ENCODE results near the gene HSPA2. TPM values are rescaled to one million over a fixed set of nuclear protein-coding genes. Genes with fewer than 3 reads are reported as not detected.
"Not testable (repeated sequence)": the region's sequence is repeated elsewhere in the genome, so short reads cannot be mapped to it uniquely, and the experiment has no call there.

The HSPA2 gene
- total RNA-seq, 1 donor: 2.7 TPM

DNA sequence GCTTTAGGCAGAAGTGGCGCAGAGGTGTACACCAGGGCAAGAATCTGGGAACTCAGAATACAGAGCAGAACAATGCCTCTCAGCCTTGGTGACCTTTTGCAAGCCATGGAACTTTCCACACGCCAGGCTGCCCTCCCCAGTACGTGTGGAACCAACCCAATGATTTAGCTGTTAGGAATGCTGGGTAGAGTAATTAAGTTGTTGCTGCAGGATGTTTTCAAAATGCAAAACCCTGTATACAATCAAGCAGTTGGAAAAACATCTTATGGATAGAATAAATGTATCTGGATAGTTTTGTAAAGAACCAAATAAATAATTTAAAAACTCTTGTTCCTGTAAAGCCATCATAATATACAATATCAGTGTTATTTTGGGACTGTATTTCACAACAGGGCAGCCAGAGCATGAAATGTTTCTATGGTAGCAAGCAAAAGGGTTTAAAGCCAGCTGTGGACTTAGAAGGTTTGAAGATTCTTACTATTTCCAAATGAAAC is 28.6 kb downstream of the HSPA2 start:
- no peaks in the 10 kb centered on the region for H3K4me1 ChIP-seq (ENCODE audit: insufficient read depth, low read length)

DNA sequence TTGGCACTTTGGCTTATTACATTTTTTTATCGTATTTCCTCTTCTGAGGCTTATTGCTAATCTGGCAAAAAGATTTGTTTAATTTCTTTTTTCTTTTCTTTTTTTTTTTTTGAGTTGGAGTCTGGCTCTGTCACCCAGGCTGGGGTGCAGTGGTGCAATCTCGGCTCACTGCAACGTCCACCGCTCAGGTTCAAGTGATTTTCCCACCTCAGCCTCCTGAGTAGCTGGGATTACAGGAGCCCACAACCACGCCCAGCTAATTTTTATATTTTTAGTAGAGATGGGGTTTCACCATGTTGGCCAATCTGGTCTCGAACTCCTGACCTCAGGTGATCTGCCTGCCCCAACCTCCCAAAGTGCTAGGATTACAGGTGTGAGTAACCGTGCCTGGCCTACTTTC is 29.1 kb downstream of the HSPA2 start:
- not testable (repeated sequence) for H3K27me3 ChIP-seq (ENCODE audit: insufficient read depth, low read length); H3K4me3 ChIP-seq (ENCODE audit: low read length); H3K4me1 ChIP-seq (ENCODE audit: insufficient read depth, low read length)

More for the DNA sequence above, 28.6 kb downstream of the HSPA2 start:
- Histone ChIP-seq H3K9me3 (ENCODE audit: low read depth, low read length) (no peaks in the 10 kb centered on the region), H3K4me3 (ENCODE audit: low read length) (no peak overlapping the region), H3K27me3 (ENCODE audit: insufficient read depth, low read length) (no peaks in the 10 kb centered on the region)

DNA sequence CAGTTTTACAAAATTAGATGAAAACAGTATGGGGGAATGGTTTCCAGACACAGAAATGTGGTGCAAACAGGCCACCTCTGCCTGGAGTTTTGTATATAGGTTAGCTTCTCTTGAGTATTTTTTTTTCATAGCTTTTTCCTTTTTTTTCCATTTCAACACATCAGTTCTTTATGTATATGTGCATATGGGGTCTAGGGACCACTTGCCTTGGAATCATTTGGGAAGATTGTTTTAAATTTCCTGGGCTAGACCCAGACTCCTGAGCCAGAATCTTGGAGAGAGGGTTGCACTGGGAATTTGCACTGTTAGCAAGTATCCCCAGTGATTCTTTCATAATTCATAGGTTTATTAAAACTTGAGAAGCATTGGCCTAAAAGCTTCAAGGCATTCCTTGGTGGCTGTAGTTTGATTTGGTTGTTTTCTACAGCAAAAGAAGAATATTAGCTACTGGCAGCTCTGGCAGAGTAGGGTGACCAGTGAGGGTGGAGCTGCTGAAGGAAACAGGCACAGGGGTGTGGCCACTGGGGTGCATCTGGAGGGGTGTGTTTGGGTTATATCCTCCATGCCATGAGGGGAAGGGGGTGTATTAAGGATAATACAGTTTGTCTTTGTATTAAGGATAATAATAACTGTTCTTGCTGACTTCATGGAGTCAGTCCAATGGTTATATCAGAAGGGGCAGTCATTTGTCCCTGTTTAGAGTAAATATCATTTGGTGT is 32.0 kb downstream of the HSPA2 start:
- no peaks in the 10 kb centered on the region for H3K4me1 ChIP-seq (ENCODE audit: insufficient read depth, low read length)

More for the DNA sequence above, 29.1 kb downstream of the HSPA2 start:
- not testable (repeated sequence) for H3K9me3 ChIP-seq (ENCODE audit: low read depth, low read length)

DNA sequence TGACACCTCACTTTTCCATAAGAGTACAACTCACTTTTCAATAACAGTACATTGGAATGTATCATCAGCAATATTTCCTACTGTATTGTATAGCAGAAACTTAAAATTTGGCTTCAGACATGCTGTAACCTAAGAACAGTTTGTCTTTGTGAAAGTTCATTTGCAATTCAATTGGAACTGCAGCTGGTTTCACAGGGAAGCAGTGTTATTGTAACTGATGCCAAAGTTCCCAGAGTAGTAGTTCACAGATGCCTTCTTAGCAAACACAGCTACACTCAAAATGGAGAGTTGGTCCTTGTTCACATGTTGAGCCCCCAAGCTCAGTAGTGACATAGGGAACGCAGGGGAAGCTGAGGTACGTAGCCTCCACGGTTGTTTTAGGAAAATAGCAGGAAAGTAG is 32.6 kb downstream of the HSPA2 start:
- Histone ChIP-seq H3K4me3 (ENCODE audit: low read length) (no peak overlapping the region), H3K27me3 (ENCODE audit: insufficient read depth, low read length) (no peaks in the 10 kb centered on the region), H3K4me1 (ENCODE audit: insufficient read depth, low read length) (no peaks in the 10 kb centered on the region), H3K9me3 (ENCODE audit: low read depth, low read length) (no peaks in the 10 kb centered on the region)

More for the DNA sequence above, 32.0 kb downstream of the HSPA2 start:
- H3K9me3 ChIP-seq (ENCODE audit: low read depth, low read length): no peaks in the 10 kb centered on the region
- H3K4me3 ChIP-seq (ENCODE audit: low read length): no peak overlapping the region
- H3K27me3 ChIP-seq (ENCODE audit: insufficient read depth, low read length): no peaks in the 10 kb centered on the region

DNA sequence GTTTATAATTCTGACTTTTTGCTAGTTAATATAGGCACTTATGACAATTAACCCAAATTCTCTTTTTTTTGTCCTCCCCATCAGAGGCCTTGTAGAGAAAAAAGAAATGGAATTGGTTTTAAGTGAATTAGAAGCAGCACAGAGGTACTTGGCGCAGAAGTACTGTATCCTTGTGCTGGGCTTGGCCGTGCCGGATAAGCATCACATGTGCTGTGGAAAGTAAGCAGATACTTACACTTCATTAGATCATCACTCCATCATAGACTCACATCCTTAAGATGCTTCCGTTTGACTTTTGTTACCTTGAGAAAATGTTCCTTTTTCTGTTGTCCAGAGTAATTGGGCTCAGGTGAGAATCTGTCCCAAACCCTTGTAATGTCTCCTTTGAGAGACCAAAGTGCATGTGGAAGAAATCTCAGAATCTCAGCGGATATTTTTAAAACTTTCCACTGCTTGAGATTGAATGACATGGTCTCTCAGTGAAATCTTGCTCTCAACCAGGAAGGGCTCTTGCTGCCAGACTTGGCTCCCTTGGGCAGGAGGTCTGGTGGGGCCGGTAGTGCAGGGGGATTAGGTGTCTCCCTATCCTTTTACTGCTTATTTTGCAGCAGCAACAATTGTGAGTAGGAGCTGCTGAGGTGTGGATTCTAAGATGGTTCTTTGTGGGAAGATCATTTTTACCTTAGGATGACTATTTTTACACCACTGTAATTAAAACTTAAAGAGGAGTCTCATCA is 34.0 kb downstream of the HSPA2 start:
- Histone ChIP-seq H3K4me3 (ENCODE audit: low read length) (no peak overlapping the region), H3K27me3 (ENCODE audit: insufficient read depth, low read length) (no peaks in the 10 kb centered on the region), H3K9me3 (ENCODE audit: low read depth, low read length) (no peaks in the 10 kb centered on the region), H3K4me1 (ENCODE audit: insufficient read depth, low read length) (no peaks in the 10 kb centered on the region)

DNA sequence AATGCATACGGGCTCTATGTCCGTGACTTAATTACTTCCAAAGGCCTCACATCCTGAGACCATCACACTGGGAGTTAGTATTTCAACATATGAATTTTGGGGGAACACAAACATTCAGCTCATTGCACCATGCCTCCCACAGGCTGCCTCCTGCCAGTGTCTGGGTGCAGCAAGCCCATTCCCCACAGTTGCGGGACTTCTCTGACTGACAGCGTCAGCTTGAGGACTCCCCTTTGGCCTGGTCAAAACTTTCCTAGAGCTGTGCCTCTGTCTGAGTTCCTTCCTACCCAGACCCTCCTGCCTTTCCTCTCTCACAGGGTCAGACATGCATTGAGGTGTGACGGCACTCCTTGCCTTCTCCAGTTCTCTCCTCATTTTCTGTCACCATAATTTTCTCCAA is 36.7 kb downstream of the HSPA2 start:
- Histone ChIP-seq H3K4me1 (ENCODE audit: insufficient read depth, low read length) (no peaks in the 10 kb centered on the region), H3K4me3 (ENCODE audit: low read length) (no peak overlapping the region), H3K9me3 (ENCODE audit: low read depth, low read length) (no peaks in the 10 kb centered on the region), H3K27me3 (ENCODE audit: insufficient read depth, low read length) (no peaks in the 10 kb centered on the region)

DNA sequence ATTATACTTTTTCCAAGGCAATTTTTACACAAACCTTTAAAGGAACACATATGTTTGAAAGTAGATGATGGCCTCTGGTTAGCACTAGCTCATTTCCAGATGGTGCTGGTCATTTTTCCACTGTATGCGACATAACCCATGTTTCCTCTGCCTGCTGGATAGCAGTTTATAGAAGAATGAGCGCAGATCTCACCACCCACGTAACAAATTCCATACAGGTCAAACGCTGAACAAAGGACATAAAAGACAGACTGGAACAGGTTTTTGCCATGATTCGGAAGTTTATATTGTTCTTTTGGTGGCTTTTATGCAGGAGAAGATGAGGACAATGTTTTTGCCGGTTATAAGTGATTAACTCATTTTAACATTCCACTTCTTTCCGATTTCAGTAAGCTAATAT is 39.9 kb downstream of the HSPA2 start:
- no peak overlapping the region for H3K4me3 ChIP-seq (ENCODE audit: low read length)
- no peaks in the 10 kb centered on the region for H3K9me3 ChIP-seq (ENCODE audit: low read depth, low read length)
- H3K27me3 ChIP-seq (ENCODE audit: insufficient read depth, low read length): no peaks in the 10 kb centered on the region
- H3K4me1 ChIP-seq (ENCODE audit: insufficient read depth, low read length): no peaks in the 10 kb centered on the region

DNA sequence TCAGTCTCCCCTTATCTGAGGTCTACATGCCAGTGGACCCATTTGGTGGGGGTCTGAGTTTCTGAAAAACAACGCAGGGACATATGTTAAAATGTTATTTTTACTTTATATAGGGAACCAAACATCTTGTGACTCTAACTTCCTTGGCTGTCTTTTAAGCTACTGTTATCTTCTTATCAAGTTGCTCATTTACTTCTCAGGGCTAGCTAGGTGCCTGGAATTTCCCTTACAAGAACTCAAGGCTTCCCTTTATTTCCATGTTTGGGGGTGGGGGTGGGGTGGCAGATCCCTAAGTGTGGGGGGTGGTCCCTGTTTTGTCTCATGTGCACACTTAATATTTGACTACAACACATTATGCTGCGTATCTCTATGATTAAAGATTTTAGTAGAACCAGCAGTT is 40.8 kb downstream of the HSPA2 start:
- H3K27me3 ChIP-seq (ENCODE audit: insufficient read depth, low read length): no peaks in the 10 kb centered on the region
- no peak overlapping the region for H3K4me3 ChIP-seq (ENCODE audit: low read length)
- no peaks in the 10 kb centered on the region for H3K4me1 ChIP-seq (ENCODE audit: insufficient read depth, low read length)
- H3K9me3 ChIP-seq (ENCODE audit: low read depth, low read length): no peaks in the 10 kb centered on the region

DNA sequence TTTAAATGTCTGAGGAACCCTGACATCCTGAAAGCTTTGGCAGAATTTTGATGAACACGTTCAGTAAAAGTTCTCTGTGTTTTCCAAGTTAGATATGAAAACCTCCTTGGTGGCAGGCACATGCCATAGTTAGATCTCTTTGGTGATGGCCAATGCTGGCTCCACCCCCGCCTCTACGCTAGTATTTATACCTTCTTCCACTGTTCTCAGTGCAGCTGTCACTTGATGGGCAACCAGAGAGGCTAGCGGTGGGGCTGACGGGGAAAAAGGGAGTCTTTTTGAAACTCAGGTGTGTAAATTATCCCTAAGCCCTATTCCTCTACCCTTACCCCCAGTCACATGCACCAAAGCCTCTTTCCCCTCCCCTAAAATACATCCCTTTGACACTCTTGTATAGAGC is 41.3 kb downstream of the HSPA2 start:
- H3K27me3 ChIP-seq (ENCODE audit: insufficient read depth, low read length): no peaks in the 10 kb centered on the region
- H3K9me3 ChIP-seq (ENCODE audit: low read depth, low read length): no peaks in the 10 kb centered on the region
- no peak overlapping the region for H3K4me3 ChIP-seq (ENCODE audit: low read length)
- H3K4me1 ChIP-seq (ENCODE audit: insufficient read depth, low read length): no peaks in the 10 kb centered on the region

DNA sequence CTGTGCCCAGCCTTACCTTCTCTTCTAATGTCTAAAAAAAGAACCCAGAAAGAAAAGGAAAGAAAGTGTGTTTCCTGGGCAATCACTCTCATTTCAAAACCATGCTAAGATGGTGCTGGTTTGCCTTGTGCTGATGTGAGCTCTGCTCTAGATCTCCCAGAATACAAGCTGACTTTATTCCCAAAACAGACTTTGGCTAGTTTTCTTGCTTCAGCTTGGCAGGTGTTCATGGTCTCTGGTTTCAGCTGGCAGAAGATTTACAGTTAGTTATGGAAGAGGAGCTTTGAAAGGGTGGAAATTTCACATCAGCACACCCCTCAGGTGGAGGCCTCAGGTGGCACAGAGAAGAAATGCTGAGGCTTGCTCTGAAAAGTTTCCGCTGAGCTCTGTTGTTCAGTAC is 43.6 kb downstream of the HSPA2 start:
- Histone ChIP-seq H3K9me3 (ENCODE audit: low read depth, low read length) (no peaks in the 10 kb centered on the region), H3K27me3 (ENCODE audit: insufficient read depth, low read length) (no peaks in the 10 kb centered on the region), H3K4me1 (ENCODE audit: insufficient read depth, low read length) (no peaks in the 10 kb centered on the region), H3K4me3 (ENCODE audit: low read length) (no peak overlapping the region)

DNA sequence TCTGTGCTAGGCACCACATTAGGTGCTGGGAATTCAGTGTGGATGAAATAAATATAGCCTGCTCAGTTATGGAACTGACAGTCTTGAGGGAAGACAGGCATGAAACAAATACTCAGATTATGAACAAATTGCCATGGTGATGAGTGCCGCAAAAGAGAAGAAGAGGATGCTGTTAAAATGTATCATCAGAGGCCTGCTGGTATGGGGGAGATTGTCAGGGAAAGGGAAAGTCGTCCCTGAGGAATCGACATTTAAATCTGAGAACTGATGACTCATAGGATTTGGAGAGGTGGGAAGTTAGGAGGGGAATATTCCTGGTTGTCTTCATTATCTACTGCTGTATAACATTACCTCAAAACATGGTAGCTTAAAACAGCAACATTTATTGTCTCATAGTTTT is 51.3 kb downstream of the HSPA2 start:
- H3K9me3 ChIP-seq (ENCODE audit: low read depth, low read length): no peaks in the 10 kb centered on the region
- H3K4me1 ChIP-seq (ENCODE audit: insufficient read depth, low read length): no peaks in the 10 kb centered on the region
- H3K4me3 ChIP-seq (ENCODE audit: low read length): no peak overlapping the region
- H3K27me3 ChIP-seq (ENCODE audit: insufficient read depth, low read length): no peaks in the 10 kb centered on the region

Other genes starting within 250 kb of the HSPA2 start
- gene ESR2, start 246.4 kb upstream of the HSPA2 start, total RNA-seq: 1.3 TPM
- 9.0 TPM for gene MTHFD1, start 152.4 kb upstream of the HSPA2 start, total RNA-seq
- gene AKAP5, start 75.2 kb upstream of the HSPA2 start, total RNA-seq: 2.3 TPM
- gene ZBTB25, start 36.9 kb upstream of the HSPA2 start, total RNA-seq: 30.3 TPM
- 198 TPM for gene ZBTB1, start 36.0 kb upstream of the HSPA2 start, total RNA-seq
- gene PPP1R36, start 9.2 kb downstream of the HSPA2 start, total RNA-seq: 0.73 TPM
- 6.7 TPM for gene PLEKHG3, start 163.7 kb downstream of the HSPA2 start, total RNA-seq

Data from mononuclear cell (primary cell).